Naive B cell (primary cell): ENCODE measurements around the gene RPS3. TPM values are rescaled to one million over a fixed set of nuclear protein-coding genes. Genes with fewer than 3 reads are reported as not detected.
"Not testable (repeated sequence)": the region's sequence is repeated elsewhere in the genome, so short reads cannot be mapped to it uniquely, and the experiment has no call there.

Experiments
- ATAC-seq, 2 donors: fragments of 150-1000 bp; cut with Tn5 transposase; 2 replicates each; pipeline ENCODE4 v1.10.0; 2021; ENCODE audit warnings: low read depth in 2 of 2, mild to moderate bottlenecking in 2 of 2, moderate library complexity in 2 of 2
- DNase-seq: peaks from one replicate; pipeline ENCODE4 v3.0.0; 2022
- H3K27ac Mint-ChIP-seq, 6 donors: one replicate each; pipeline ENCODE4 v1.8.0; 2020 to 2022; ENCODE audit warnings: mild to moderate bottlenecking in 6 of 6, mixed read lengths in 6 of 6, moderate library complexity in 5 of 6, inconsistent platforms in 2 of 6
- H3K27me3 Mint-ChIP-seq, 3 donors: one replicate each; pipeline ENCODE4 v1.8.0; 2021 to 2022; ENCODE audit warnings: mixed read lengths in 3 of 3, mild to moderate bottlenecking in 1 of 3
- H3K36me3 Mint-ChIP-seq, 2 donors: one replicate each; pipeline ENCODE4 v1.8.0; 2020 to 2022; ENCODE audit warnings: mixed read lengths in 2 of 2, inconsistent platforms in 1 of 2, mild to moderate bottlenecking in 1 of 2
- H3K4me1 Mint-ChIP-seq, 3 donors: one replicate each; pipeline ENCODE4 v1.8.0; 2020 to 2022; ENCODE audit warnings: mixed read lengths in 3 of 3, inconsistent platforms in 1 of 3, mild to moderate bottlenecking in 1 of 3, moderate library complexity in 1 of 3
- H3K4me3 Mint-ChIP-seq, 8 donors: one replicate each; pipeline ENCODE4 v1.8.0; 2020 to 2022; ENCODE audit warnings: mild to moderate bottlenecking in 8 of 8, mixed read lengths in 8 of 8, moderate library complexity in 8 of 8, inconsistent platforms in 2 of 8
- H3K9me3 Mint-ChIP-seq, 7 donors: one replicate each; pipeline ENCODE4 v1.8.0; 2020 to 2022; ENCODE audit warnings: mixed read lengths in 7 of 7, mild to moderate bottlenecking in 5 of 7, inconsistent platforms in 2 of 7, moderate library complexity in 1 of 7
- polyA plus RNA-seq, 6 donors: library from polyadenylated mRNA; unstranded; fragments of 300-500 nt; fragmentation: Illumina TruSeq; gene quantifications; one replicate each; pipeline ENCODE4 v1.2.3, GENCODE V29; 2021; ENCODE audit warnings: low read depth in 6 of 6

RPS3 gene
- polyA plus RNA-seq, 6 donors from 2014 or later: 3,862 to 5,214 (median 4,183) TPM

DNA sequence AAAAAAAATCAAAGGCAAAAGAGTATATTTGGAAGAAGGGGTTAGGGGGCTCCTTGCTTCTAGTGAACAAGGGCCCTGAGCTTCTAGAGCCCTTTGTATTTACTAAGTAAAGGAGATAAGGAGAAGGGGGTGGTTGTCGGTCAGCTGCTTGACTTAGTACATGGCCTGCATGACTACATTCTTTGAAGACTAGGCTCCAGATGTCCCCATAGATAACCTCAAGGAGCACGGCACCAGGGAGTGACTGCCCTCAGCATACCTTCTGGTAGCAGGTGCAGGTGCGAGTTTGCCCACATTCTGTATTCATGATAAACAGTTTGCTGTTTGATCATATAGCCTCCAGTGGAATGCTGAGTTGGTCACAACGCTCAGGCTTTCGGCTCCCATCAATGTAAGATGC is 32.5 kb upstream of the RPS3 start:
- H3K4me1 Mint-ChIP-seq: peaks cover 7 to 26% (median 17%) of the 10 kb centered on the region in 3 donors
- H3K27ac Mint-ChIP-seq: peak overlapping the region in 1 of 6 donors; percentile 29
- not testable (repeated sequence) for DNase-seq, H3K9me3 Mint-ChIP-seq, H3K36me3 Mint-ChIP-seq, H3K27me3 Mint-ChIP-seq, ATAC-seq
- H3K4me3 Mint-ChIP-seq: peak overlapping the region in 1 of 8 donors; percentile 3

DNA sequence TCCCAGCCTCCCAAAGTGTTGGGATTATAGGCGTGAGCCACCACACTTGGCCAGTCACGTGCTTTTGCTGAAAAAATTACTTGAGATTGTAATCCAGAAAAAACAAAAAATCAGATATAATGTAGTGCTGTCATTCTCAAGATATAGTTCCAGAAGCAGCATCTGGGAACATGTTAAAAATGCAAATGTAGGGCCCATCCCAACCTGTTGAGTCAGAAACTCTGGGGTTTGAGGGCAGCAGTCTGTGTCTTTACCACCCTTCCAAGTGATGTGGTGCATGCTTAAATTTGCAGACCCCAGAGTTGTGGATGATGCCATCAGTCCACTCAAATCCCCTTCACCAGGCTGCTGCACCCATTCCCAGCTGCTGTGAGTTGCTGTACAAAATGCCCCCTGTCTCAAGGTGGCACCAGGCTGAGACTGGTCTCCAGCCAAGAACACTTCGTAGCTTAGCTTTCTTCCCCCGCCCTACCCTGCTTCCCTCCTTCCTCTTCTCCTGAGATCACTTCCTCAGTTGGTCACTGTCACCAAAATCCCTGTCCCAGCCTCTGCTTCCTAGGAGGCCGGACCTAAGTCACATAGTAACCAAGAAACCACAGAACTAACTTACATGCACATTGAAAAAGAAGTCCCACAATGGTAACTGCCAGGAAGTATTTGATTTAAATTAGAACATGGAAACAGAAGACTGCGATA is 29.6 kb upstream of the RPS3 start:
- peaks cover 7 to 24% (median 17%) of the 10 kb centered on the region in 3 donors for H3K4me1 Mint-ChIP-seq
- H3K36me3 Mint-ChIP-seq: no peaks in the 10 kb centered on the region

DNA sequence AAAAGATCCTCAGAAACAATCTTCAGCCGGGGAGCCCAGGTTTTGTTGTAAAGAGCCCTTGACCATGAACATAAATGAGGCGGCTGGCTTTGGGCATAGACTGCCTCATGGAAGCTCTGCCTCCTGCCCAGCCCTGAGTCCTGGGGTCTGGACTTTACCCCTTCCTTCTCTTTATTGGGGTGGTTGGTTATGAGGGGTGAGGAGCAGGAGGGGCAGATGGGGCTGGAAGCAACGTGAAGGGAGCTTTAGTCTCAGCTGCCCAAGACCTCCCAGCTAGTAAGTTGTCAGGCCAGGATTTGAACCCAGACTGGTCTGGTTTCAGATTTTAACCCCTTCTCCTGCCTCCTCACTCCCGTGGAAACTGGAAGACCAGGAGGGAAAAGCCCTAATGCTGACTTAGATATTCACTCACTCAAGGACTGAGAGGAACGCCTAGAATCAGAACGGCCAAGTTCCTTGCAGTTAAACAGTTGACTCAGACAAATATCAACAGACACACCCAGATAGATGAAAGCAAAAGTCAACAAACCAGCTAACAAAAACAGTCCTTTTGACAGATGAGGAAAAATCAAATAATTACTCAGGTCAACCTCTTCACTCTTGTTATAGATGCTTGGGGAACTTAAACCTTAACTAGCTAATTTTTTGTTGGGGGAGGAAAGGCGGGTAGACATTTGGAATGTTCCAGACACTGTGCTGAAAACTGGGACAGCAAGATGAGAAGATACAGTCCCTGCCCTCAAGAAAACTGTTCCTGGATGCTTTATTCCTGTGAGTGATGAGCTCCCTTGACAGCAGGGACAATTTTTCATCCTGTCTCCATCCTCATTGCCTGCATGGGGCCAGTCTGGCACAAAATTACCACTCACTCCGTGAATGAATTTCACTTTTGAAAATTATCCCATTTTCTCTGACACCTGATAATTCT is 27.1 kb upstream of the RPS3 start:
- H3K4me1 Mint-ChIP-seq: peaks cover 4 to 7% (median 5%) of the 10 kb centered on the region in 3 donors
- no peak for DNase-seq
- H3K36me3 Mint-ChIP-seq: no peaks in the 10 kb centered on the region
- peaks cover 0 to 9% (median 4%) of the 10 kb centered on the region in 7 donors for H3K9me3 Mint-ChIP-seq
- no peak for ATAC-seq
- H3K4me3 Mint-ChIP-seq: no peak overlapping the region
- H3K27ac Mint-ChIP-seq: no peak overlapping the region
- H3K27me3 Mint-ChIP-seq: peaks cover 0 to 7% (median 0%) of the 10 kb centered on the region in 3 donors

More for the DNA sequence above, 29.6 kb upstream of the RPS3 start:
- Mint-ChIP-seq H3K4me3 (peak overlapping the region in 2 of 8 donors; percentile 15 to 61), H3K27me3 (no peaks in the 10 kb centered on the region), H3K9me3 (peaks cover 0 to 9% (median 6%) of the 10 kb centered on the region in 7 donors), H3K27ac (peak overlapping the region in 2 of 6 donors; percentile 85 to 94)
- DNase-seq (no peak), ATAC-seq (no peak)

DNA sequence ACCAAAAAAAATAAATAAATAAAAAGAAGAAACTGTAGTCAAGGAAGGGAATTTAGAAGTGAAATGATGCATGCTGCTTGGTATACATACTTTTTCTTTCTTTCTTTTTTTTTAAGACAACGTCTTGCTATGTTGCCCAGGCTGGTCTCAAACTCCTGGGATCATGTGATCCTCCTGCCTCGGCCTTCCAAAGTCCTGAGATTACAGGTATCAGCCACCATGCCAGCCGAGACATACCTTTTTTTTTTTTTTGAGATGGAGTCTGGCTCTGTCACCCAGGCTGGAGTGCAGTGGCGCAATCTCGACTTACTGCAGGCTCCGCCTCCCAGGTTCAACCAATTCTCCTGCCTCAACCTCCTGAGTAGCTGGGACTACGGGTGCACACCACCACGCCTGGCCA is 26.1 kb upstream of the RPS3 start:
- Mint-ChIP-seq H3K36me3 (no peaks in the 10 kb centered on the region), H3K4me1 (peaks cover 4 to 7% (median 5%) of the 10 kb centered on the region in 3 donors), H3K27me3 (peaks cover 0 to 7% (median 0%) of the 10 kb centered on the region in 3 donors), H3K4me3 (no peak overlapping the region), H3K27ac (no peak overlapping the region), H3K9me3 (peaks cover 0 to 6% (median 4%) of the 10 kb centered on the region in 7 donors)
- no peak for ATAC-seq
- DNase-seq: no peak

DNA sequence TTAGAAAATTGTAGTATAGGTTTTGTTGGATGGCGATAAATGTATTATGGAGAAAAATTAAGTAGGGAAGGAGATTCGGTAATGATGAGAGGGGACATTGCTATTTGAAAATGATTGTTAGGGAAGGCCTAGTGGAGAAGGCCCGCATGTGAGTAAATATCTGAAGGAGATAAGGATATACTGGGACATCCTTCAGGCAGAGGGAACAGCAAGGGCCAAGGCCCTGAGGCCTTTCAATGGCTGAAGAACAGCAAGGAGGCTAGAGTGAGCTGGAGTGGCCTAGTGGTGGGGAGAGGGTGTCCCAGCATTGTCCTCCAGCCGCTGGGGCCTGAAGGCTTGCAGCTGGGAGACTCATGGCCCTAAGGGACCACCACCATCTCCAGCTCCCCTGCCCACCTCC is 24.7 kb upstream of the RPS3 start:
- no peak for ATAC-seq
- H3K27ac Mint-ChIP-seq: no peak overlapping the region
- peaks cover 0 to 7% (median 0%) of the 10 kb centered on the region in 3 donors for H3K27me3 Mint-ChIP-seq
- H3K4me1 Mint-ChIP-seq: peaks cover 4 to 6% (median 5%) of the 10 kb centered on the region in 3 donors
- H3K36me3 Mint-ChIP-seq: no peaks in the 10 kb centered on the region
- H3K4me3 Mint-ChIP-seq: no peak overlapping the region
- H3K9me3 Mint-ChIP-seq: peaks cover 0 to 4% (median 2%) of the 10 kb centered on the region in 7 donors
- DNase-seq: no peak

DNA sequence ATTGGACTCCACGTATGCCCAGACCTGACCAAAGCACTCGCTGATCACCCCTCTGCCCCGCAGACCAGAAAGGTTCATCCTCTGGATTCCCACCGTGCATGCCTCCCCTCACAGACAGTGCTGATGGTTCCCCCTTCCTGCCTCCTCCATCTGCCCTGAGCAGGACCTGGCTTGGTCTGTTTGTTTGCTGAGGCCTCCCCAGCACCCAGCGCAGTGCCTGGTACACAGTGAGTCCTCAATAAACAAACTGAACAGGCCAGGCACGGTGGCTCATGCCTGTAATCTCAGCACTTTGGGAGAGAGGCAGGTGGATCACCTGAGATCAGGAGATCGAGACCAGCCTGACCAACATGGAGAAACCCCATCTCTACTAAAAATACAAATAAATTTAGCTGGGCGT is 23.7 kb upstream of the RPS3 start:
- H3K4me3 Mint-ChIP-seq: no peak overlapping the region
- no peaks in the 10 kb centered on the region for H3K36me3 Mint-ChIP-seq
- DNase-seq: no peak
- H3K27me3 Mint-ChIP-seq: peaks cover 0 to 7% (median 0%) of the 10 kb centered on the region in 3 donors
- H3K4me1 Mint-ChIP-seq: no peaks in the 10 kb centered on the region
- peak overlapping the region in 1 of 6 donors; percentile 29 for H3K27ac Mint-ChIP-seq
- ATAC-seq: no peak
- H3K9me3 Mint-ChIP-seq: no peaks in the 10 kb centered on the region

DNA sequence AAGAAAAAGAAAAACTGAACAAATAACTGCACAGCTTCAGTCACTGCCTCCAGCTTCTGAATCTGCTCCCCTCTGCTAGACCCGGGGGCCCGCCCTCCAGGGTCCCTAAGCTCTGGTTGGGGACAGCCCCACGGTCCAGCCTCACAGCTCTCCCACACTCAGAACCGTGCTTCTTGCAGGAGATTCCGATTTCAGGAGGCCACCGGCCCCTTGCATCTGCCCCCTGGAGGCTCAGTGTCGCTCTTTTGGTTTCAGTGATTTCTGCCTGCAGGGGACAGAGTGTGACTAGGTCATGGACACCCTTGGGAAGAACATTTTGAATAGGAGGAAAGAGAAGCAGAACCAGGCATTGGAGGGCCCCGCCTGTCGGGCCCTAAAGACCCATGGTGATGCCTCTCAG is 23.1 kb upstream of the RPS3 start:
- ATAC-seq: no peak
- no peaks in the 10 kb centered on the region for H3K4me1 Mint-ChIP-seq
- H3K9me3 Mint-ChIP-seq: no peaks in the 10 kb centered on the region
- no peak for DNase-seq
- H3K36me3 Mint-ChIP-seq: no peaks in the 10 kb centered on the region
- no peak overlapping the region for H3K4me3 Mint-ChIP-seq
- peaks cover 0 to 7% (median 0%) of the 10 kb centered on the region in 3 donors for H3K27me3 Mint-ChIP-seq
- H3K27ac Mint-ChIP-seq: no peak overlapping the region

DNA sequence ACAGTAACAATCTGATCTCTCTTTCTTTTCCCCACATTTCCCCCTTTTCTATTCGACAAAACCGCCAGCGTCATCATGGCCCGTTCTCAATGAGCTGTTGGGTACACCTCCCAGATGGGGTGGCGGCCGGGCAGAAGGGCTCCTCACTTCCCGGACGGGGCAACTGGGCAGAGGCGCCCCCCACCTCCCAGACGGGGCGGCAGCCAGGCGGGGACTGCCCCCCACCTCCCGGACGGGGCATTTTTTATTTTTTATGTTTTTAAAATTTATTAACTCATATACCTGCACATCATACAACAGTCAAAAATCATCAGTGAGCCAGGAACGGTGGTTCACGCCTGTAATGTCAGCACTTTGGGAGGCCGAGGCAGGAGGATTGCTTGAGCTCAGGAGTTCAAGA is 20.5 kb upstream of the RPS3 start:
- H3K27me3 Mint-ChIP-seq, H3K4me1 Mint-ChIP-seq, H3K27ac Mint-ChIP-seq, H3K36me3 Mint-ChIP-seq, H3K4me3 Mint-ChIP-seq, DNase-seq, H3K9me3 Mint-ChIP-seq, ATAC-seq: not testable (repeated sequence)

DNA sequence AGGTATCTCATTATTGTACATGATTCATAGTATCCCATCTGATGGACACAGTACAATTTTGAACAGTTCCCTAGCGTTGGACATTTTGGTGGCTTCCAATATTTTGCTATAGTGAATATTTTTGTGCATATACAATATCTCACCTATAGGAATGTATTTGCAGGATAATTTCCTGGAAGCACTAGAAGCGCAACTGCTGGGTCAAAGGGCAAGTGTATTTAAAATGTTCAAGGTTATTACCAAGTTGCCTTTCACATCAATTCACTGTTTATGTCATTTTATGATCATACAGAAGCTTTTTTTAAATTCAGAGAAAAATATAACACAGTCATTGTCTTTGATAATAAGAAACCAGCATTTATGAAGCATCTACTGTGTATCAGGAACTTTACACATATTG is 19.1 kb upstream of the RPS3 start:
- ATAC-seq (no peak), DNase-seq (no peak)
- peaks cover 3 to 6% (median 5%) of the 10 kb centered on the region in 3 donors for H3K4me1 Mint-ChIP-seq
- H3K36me3 Mint-ChIP-seq: no peaks in the 10 kb centered on the region
- no peak overlapping the region for H3K4me3 Mint-ChIP-seq
- no peaks in the 10 kb centered on the region for H3K9me3 Mint-ChIP-seq
- peaks cover 5 to 10% (median 6%) of the 10 kb centered on the region in 3 donors for H3K27me3 Mint-ChIP-seq
- H3K27ac Mint-ChIP-seq: no peak overlapping the region

DNA sequence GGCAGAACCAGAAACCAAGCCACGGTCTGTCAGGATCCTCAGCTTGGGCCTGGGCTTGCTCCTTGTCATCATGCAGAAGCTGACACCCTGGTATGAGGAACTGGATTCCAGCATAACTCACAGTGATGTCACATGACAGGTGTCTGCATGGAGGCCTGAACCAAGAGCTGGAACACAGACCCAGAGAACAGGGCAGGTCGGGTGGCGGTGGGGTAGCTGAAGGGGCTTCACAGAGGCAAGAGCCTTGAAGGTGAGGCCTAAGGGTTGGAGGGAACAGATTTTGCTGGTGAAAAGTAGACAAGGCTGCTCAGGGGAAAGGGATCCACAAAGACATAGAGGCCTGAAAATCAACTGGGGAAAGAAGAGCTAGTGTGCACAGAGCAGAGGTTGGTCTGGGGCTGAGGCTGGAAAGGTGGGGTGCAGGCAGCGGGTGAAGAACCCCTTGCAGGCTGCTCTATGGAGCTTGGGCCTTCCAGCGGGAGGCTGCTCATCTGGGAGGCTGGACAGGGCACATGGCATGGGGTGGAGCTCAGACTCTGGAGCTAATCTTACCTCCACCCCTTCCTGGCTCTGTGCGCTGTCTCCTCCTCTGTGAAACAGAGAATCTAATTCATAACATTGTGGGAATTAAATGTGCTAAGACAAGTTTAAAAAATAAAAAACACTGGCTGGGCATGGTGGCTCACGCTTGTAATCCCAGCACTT is 18.4 kb upstream of the RPS3 start:
- DNase-seq: no peak
- Mint-ChIP-seq H3K4me3 (peak overlapping the region in 1 of 8 donors; percentile 70), H3K36me3 (no peaks in the 10 kb centered on the region), H3K9me3 (no peaks in the 10 kb centered on the region), H3K27ac (peak overlapping the region in 1 of 6 donors; percentile 33), H3K4me1 (peaks cover 3 to 6% (median 5%) of the 10 kb centered on the region in 3 donors), H3K27me3 (peaks cover 0 to 13% (median 6%) of the 10 kb centered on the region in 3 donors)
- peak in 1 of 2 donors; percentile 43 for ATAC-seq

DNA sequence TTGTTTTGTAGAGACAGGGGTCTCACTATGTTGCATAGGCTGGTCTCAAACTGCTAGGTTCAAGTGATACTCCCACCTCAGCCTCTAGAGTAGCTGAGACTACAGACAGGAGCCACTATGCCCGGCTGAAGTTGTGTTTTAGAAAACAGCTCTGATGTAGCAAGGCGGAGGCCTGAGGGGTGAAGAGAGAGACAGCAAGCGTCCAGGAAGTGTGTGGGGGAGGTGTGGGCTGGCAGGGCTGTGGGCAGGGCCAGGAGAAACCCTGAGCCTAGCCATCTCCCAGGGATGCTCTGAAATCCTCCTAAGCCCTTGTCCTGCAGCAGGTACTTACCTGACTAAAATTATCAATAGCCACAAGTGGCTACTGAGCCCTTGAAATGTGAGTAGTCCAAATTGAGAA is 16.1 kb upstream of the RPS3 start:
- Mint-ChIP-seq H3K36me3 (no peaks in the 10 kb centered on the region), H3K27me3 (peaks cover 0 to 22% (median 14%) of the 10 kb centered on the region in 3 donors), H3K9me3 (no peaks in the 10 kb centered on the region), H3K4me1 (peaks cover 3 to 6% (median 5%) of the 10 kb centered on the region in 3 donors), H3K4me3 (no peak overlapping the region), H3K27ac (no peak overlapping the region)
- DNase-seq: no peak
- no peak for ATAC-seq

DNA sequence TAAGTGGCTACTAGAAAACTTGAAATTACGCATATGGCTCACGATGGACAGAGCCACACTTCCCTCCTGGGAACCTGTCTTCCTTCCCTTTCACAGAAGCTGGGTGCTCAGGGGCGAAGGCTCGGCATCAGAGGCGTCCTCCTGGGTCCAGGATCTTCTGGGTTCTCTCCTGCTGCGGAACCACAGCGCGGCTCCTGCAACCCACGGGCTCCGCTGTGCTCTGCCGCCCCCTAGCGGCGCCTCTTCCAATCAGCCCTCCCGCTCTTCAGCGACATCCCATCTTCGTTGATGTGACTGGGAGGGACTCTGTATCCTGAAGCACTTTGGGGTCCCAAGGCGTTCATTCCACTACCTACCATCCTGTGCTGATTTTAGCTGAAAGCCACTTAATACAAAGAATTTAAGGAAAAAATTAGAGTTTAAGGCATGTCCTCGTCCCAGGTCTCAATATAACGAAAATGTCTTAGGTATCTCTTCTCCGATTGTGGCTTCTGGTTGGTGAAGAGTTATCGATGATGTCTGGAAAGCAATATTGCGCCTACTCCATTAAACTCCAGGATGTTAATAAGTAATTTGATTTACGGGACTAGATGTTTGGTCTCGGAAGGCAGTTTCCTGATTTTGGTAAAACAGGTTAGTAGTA is 14.8 kb upstream of the RPS3 start:
- Mint-ChIP-seq H3K9me3 (no peaks in the 10 kb centered on the region), H3K4me3 (peak overlapping the region in 2 of 8 donors; percentile 12 to 15), H3K4me1 (peaks cover 3 to 6% (median 5%) of the 10 kb centered on the region in 3 donors), H3K27me3 (peaks cover 0 to 22% (median 14%) of the 10 kb centered on the region in 3 donors), H3K27ac (peak overlapping the region in 2 of 6 donors; percentile 64 to 72), H3K36me3 (no peaks in the 10 kb centered on the region)
- DNase-seq: peak; percentile 67
- ATAC-seq: peak; percentile 67 to 79
